MCF 10A (cell line): Measurements from ENCODE around the gene PSPC1. TPM values are rescaled to one million over a fixed set of nuclear protein-coding genes. Genes with fewer than 3 reads are reported as not detected.

Experiments
- BruUV-seq: library from RNA; stranded (reverse); fragments of 400-500 nt; replicated peaks from 2 replicates; lab custom pipeline; 2021; lab: Mats Ljungman, UMichigan
- CTCF ChIA-PET: fragments of 300-600 bp; sonication (Branson Sonifier 250); formaldehyde crosslinking; extraction: SDS; loops from one replicate; lab custom pipeline; 2021; ENCODE audit warnings: antibody characterized with exemption, inconsistent platforms; lab: Yijun Ruan, JAX
- POLR2A ChIA-PET: fragments of 300-600, 350-650 bp; sonication (Branson Sonifier 250); formaldehyde crosslinking; extraction: SDS; loops from one replicate; lab custom pipeline; 2020; ENCODE audit warnings: antibody characterized with exemption, inconsistent platforms; lab: Yijun Ruan, JAX
- DNase-seq: peaks from one replicate; pipeline ENCODE4 v3.0.0-alpha.2; 2018; ENCODE audit not compliant: unreplicated experiment
- H3K27ac Mint-ChIP-seq: one replicate; pipeline ENCODE4 v1.8.0; 2022; ENCODE audit warnings: mild to moderate bottlenecking, low read depth, mixed read lengths; ENCODE audit not compliant: unreplicated experiment
- H3K27me3 Mint-ChIP-seq: one replicate; pipeline ENCODE4 v1.8.0; 2022; ENCODE audit warnings: mixed read lengths; ENCODE audit not compliant: insufficient read depth, unreplicated experiment
- H3K36me3 Mint-ChIP-seq: one replicate; pipeline ENCODE4 v1.8.0; 2022; ENCODE audit warnings: mild to moderate bottlenecking, moderate library complexity, mixed read lengths; ENCODE audit not compliant: insufficient read depth, unreplicated experiment
- H3K4me1 Mint-ChIP-seq: one replicate; pipeline ENCODE4 v1.8.0; 2022; ENCODE audit warnings: mixed read lengths; ENCODE audit not compliant: insufficient read depth, unreplicated experiment
- H3K4me3 Mint-ChIP-seq: one replicate; pipeline ENCODE4 v1.8.0; 2022; ENCODE audit warnings: mild to moderate bottlenecking, moderate library complexity, mixed read lengths; ENCODE audit not compliant: unreplicated experiment
- H3K9me3 Mint-ChIP-seq: one replicate; pipeline ENCODE4 v1.8.0; 2022; ENCODE audit warnings: mixed read lengths; ENCODE audit not compliant: unreplicated experiment
- intact Hi-C: fragments of 100-400 bp; cut with micrococcal nuclease; formaldehyde crosslinking; loops from 2 replicates; pipeline ENCODE4 v1.14.1; 2022
- total RNA-seq: library from RNA; stranded (reverse); gene quantifications from 2 replicates; pipeline ENCODE4 v1.2.3, GENCODE V29; 2022
- TF ChIP-seq, protein P1 (sequence below): fragments of 200-600 bp; IDR thresholded peaks from one replicate; pipeline ENCODE4 v1.8.0; 2022; ENCODE audit warnings: antibody characterized with exemption, mild to moderate bottlenecking; ENCODE audit not compliant: unreplicated experiment

Gene PSPC1
- total RNA-seq, 1 experiment from 2014 or later, result 43.6 TPM

- Mint-ChIP-seq H3K4me1 (no peaks in the 10 kb centered on the region), H3K9me3 (no peaks in the 10 kb centered on the region), H3K27me3 (no peaks in the 10 kb centered on the region), H3K36me3 (peaks cover 11% of the 10 kb centered on the region), H3K27ac (no peak overlapping the region), H3K4me3 (no peak overlapping the region)
- ChIA-PET POLR2A (no interaction called here), CTCF (no interaction called here)
- no TSS peak for BruUV-seq
- TF ChIP-seq, protein P1, sequence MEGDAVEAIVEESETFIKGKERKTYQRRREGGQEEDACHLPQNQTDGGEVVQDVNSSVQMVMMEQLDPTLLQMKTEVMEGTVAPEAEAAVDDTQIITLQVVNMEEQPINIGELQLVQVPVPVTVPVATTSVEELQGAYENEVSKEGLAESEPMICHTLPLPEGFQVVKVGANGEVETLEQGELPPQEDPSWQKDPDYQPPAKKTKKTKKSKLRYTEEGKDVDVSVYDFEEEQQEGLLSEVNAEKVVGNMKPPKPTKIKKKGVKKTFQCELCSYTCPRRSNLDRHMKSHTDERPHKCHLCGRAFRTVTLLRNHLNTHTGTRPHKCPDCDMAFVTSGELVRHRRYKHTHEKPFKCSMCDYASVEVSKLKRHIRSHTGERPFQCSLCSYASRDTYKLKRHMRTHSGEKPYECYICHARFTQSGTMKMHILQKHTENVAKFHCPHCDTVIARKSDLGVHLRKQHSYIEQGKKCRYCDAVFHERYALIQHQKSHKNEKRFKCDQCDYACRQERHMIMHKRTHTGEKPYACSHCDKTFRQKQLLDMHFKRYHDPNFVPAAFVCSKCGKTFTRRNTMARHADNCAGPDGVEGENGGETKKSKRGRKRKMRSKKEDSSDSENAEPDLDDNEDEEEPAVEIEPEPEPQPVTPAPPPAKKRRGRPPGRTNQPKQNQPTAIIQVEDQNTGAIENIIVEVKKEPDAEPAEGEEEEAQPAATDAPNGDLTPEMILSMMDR, result no peak
- intact Hi-C loops, result no loop called here
- no peak for DNase-seq
These were observed 97.3 kb downstream of the PSPC1 start for GRCh38 chr13:19685437-19685836.

DNA sequence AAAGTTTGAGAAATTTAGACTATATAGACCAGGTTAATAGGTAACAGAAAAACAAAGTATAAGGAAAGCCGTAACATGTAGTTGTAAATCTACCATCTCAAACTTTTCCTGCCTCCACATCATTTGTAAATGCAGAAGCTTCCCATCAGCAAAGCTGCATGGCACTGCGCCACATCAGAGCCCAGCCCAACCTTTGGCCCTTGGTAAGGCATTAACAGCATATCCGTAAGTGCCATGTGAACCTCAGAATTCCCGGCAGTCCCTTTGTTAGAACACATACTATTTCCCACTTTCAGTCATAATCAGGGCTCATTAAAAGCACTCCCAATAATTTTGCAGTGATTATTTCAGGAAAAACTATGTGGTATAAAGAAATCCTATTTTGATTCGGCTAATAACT, 97.7 kb downstream of the PSPC1 start:
- DNase-seq, result no peak
- TF ChIP-seq, protein P1, result no peak
- Mint-ChIP-seq H3K4me1 (no peaks in the 10 kb centered on the region), H3K4me3 (no peak overlapping the region), H3K9me3 (no peaks in the 10 kb centered on the region), H3K27me3 (no peaks in the 10 kb centered on the region), H3K27ac (no peak overlapping the region), H3K36me3 (peaks cover 9% of the 10 kb centered on the region)
- intact Hi-C loops, result no loop called here
- ChIA-PET POLR2A (no interaction called here), CTCF (no interaction called here)
- no TSS peak for BruUV-seq

- no peaks in the 10 kb centered on the region for H3K4me1 Mint-ChIP-seq
- H3K9me3 Mint-ChIP-seq, result no peaks in the 10 kb centered on the region
- H3K36me3 Mint-ChIP-seq, result peaks cover 16% of the 10 kb centered on the region
- POLR2A ChIA-PET, result interaction anchor here (0.6 kb wide), 1 partner anchor 182 kb away, joined by 3 read pairs; the partner anchor contains the start of gene ZMYM5
- DNase-seq, result no peak
- intact Hi-C loops, result loop anchor here (5.0 kb wide), 1 partner anchor 181 kb away; the partner anchor contains the start of gene ZMYM5
- CTCF ChIA-PET, result interaction anchor here (0.6 kb wide), 1 partner anchor 41 kb away, joined by 3 read pairs; no protein-coding TSS in a partner anchor
- H3K4me3 Mint-ChIP-seq, result no peak overlapping the region
- TF ChIP-seq, protein P1, result no peak
- H3K27ac Mint-ChIP-seq, result no peak overlapping the region
- no peaks in the 10 kb centered on the region for H3K27me3 Mint-ChIP-seq
- BruUV-seq, result no TSS peak
These were observed 101.2 kb downstream of the PSPC1 start for GRCh38 chr13:19681517-19681916.

- no peaks in the 10 kb centered on the region for H3K27me3 Mint-ChIP-seq
- no peak for DNase-seq
- no peak overlapping the region for H3K27ac Mint-ChIP-seq
- no TSS peak for BruUV-seq
- peaks cover 16% of the 10 kb centered on the region for H3K36me3 Mint-ChIP-seq
- H3K9me3 Mint-ChIP-seq, result no peaks in the 10 kb centered on the region
- ChIA-PET CTCF (interaction anchor here (0.5 to 0.6 kb wide), 2 partner anchors 12 to 40 kb away, joined by 3 read pairs; no protein-coding TSS in a partner anchor), POLR2A (no interaction called here)
- H3K4me3 Mint-ChIP-seq, result no peak overlapping the region
- intact Hi-C loops, result loop anchor here (5.0 kb wide), 1 partner anchor 182 kb away; the partner anchor contains the start of gene ZMYM5
- TF ChIP-seq, protein P1, result no peak
- no peaks in the 10 kb centered on the region for H3K4me1 Mint-ChIP-seq
These were observed 102.0 kb downstream of the PSPC1 start for GRCh38 chr13:19680751-19681150.
